SK-N-SH (cell line): ENCODE data around the gene ATXN7.

Source experiments
- EP300 ChIP-seq, 2 experiments: IDR thresholded peaks; 2 replicates each; pipeline versions ENCODE4 v1.4.0 to v1.6.1; 2012; ENCODE audit warnings: borderline replicate concordance in 1 of 2, low read depth in 1 of 2, low read length in 1 of 2
- GABPA ChIP-seq: IDR thresholded peaks from 2 replicates; pipeline ENCODE4 v1.4.0; 2012; ENCODE audit warnings: low read depth, mild to moderate bottlenecking
- SIN3A ChIP-seq: IDR thresholded peaks from 2 replicates; pipeline ENCODE4 v1.6.1; 2012; ENCODE audit warnings: low read depth, mild to moderate bottlenecking, low read length, moderate library complexity, borderline replicate concordance
- YY1 ChIP-seq: IDR thresholded peaks from 2 replicates; pipeline ENCODE4 v1.4.0; 2012; ENCODE audit warnings: low read depth, mild to moderate bottlenecking
- TF ChIP-seq, protein P1 (sequence below): IDR thresholded peaks from 2 replicates; pipeline ENCODE4; 2012
- TF ChIP-seq, protein P2 (sequence below): fragments of 200-600 bp; sonication (generic); IDR thresholded peaks from 2 replicates; pipeline ENCODE4 v1.6.1; 2017; ENCODE audit warnings: antibody characterized with exemption, mild to moderate bottlenecking, moderate library complexity
- TF ChIP-seq, protein P3 (sequence below): fragments of 150-350 bp; IDR thresholded peaks from 2 replicates; pipeline ENCODE4 v1.6.1; 2017; ENCODE audit warnings: antibody characterized with exemption, low read length, low read depth, borderline replicate concordance

DNA sequence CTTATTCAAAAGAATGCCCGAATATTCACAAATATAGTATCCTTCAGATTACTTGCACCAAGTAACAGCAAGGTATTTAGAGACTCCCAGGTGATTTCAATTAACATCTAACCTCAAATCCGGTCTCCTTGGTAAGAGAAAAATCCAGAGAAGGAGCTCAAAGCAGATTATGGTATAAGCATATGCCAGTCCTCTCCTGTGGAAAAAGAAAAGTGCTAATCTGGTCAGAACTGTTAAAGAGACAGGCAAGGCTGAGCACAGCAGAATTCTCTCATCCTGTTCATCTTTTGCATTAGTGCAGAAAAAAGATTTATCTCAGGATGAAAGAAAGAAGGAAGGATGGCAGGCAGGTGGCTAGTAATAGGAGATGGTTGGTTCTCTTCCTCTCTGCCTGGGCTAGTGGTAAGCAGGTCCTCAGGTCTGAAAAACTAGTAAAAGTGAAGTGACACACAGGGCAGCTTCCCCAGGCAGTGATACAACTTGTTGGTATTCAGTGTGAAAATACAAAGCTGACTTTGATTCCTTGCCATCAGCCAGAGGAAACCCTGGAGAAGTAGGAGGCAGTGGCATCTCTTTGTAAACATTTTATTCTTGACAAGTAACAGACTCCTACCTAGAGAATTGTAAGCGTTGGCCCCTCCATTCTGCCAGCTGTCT, 14.2 kb downstream of the ATXN7 start:
- TF ChIP-seq, protein P1, sequence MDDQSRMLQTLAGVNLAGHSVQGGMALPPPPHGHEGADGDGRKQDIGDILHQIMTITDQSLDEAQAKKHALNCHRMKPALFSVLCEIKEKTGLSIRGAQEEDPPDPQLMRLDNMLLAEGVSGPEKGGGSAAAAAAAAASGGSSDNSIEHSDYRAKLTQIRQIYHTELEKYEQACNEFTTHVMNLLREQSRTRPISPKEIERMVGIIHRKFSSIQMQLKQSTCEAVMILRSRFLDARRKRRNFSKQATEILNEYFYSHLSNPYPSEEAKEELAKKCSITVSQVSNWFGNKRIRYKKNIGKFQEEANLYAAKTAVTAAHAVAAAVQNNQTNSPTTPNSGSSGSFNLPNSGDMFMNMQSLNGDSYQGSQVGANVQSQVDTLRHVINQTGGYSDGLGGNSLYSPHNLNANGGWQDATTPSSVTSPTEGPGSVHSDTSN, result no peak
- TF ChIP-seq SIN3A (no peak), GABPA (no peak), EP300 (IDR thresholded peaks at IDR 0.05; ENCODE audit: borderline replicate concordance in 1 of 2, low read depth in 1 of 2, low read length in 1 of 2) (no peak), YY1 (no peak)
- TF ChIP-seq, protein P2, sequence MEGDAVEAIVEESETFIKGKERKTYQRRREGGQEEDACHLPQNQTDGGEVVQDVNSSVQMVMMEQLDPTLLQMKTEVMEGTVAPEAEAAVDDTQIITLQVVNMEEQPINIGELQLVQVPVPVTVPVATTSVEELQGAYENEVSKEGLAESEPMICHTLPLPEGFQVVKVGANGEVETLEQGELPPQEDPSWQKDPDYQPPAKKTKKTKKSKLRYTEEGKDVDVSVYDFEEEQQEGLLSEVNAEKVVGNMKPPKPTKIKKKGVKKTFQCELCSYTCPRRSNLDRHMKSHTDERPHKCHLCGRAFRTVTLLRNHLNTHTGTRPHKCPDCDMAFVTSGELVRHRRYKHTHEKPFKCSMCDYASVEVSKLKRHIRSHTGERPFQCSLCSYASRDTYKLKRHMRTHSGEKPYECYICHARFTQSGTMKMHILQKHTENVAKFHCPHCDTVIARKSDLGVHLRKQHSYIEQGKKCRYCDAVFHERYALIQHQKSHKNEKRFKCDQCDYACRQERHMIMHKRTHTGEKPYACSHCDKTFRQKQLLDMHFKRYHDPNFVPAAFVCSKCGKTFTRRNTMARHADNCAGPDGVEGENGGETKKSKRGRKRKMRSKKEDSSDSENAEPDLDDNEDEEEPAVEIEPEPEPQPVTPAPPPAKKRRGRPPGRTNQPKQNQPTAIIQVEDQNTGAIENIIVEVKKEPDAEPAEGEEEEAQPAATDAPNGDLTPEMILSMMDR, result no peak
- TF ChIP-seq, protein P3, sequence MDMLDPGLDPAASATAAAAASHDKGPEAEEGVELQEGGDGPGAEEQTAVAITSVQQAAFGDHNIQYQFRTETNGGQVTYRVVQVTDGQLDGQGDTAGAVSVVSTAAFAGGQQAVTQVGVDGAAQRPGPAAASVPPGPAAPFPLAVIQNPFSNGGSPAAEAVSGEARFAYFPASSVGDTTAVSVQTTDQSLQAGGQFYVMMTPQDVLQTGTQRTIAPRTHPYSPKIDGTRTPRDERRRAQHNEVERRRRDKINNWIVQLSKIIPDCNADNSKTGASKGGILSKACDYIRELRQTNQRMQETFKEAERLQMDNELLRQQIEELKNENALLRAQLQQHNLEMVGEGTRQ, result no peak
